ENCODE data around the gene SLC22A25.
"Not testable (repeated sequence)": the region's sequence is repeated elsewhere in the genome, so short reads cannot be mapped to it uniquely, and the experiment has no call there.

SLC22A25 gene

DNA sequence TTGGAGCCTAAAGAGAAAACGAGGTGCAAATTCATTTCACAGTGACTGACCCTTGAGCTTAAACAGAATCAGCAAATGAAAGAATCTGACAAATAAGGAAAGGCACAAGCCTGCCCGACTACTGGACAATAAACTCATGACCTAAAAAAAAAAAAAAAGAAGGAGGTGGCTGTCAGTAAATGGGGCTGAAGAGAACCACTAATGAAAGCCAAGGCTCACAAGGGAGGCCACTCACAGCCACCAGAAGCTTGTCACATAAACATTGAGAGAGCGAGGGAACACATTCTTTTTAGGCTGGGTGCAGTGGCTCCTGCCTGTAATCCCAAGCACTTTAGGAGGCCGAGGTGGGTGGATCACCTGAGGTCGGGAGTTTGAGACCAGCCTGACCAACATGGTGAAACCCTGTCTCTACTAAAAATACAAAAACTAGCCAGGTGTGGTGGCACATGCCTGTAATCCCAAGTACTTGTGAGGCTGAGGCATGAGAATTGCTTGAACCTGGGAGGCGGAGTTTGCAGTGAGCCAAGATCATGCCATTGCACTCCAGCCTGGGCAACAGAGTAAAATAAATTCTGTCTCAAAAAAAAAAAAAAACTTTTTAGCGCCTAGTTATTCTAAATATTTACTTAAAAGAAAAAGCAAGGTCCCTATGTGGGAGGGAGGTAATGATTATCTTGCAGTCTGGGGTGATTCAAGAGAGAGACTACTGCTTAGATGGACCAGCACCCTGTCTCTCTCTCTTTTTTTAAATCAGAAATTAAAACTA, 4.0 kb upstream of the SLC22A25 start:
- not testable (repeated sequence) for H2AK5ac ChIP-seq (ENCODE audit: low read length, severe bottlenecking); H3K27ac ChIP-seq (ENCODE audit: low read length, poor library complexity, severe bottlenecking); H3K9me3 ChIP-seq (ENCODE audit: control insufficient read depth, low read length); H3K18ac ChIP-seq (ENCODE audit: low read depth in 1 of 2, low read length in 2 of 2); H3K4me3 ChIP-seq (ENCODE audit: insufficient read depth in 1 of 2, low read depth in 1 of 2, low read length in 2 of 2); H3K9ac ChIP-seq (ENCODE audit: low read length); H2BK5ac ChIP-seq (ENCODE audit: low read depth, low read length, poor library complexity, severe bottlenecking); H3K79me1 ChIP-seq (replicated peaks; ENCODE audit: low read length, poor library complexity, severe bottlenecking); H3K4me1 ChIP-seq (ENCODE audit: control insufficient read depth, insufficient read depth, low read depth, low read length); H2BK15ac ChIP-seq (ENCODE audit: low read depth, poor library complexity, severe bottlenecking); H3K27me3 ChIP-seq (ENCODE audit: control insufficient read depth in 1 of 2, insufficient read depth in 1 of 2, low read length in 2 of 2); H4K8ac ChIP-seq (ENCODE audit: low read length); H4K91ac ChIP-seq (ENCODE audit: low read length); H2AFZ ChIP-seq (ENCODE audit: low read depth, low read length); H3K14ac ChIP-seq (ENCODE audit: low read length in 2 of 2); H3K4me2 ChIP-seq (ENCODE audit: low read length, poor library complexity, severe bottlenecking); DNase-seq; H3K23ac ChIP-seq (ENCODE audit: low read length in 2 of 2); H3K4ac ChIP-seq (ENCODE audit: low read depth in 1 of 2, low read length in 2 of 2); H3K36me3 ChIP-seq (ENCODE audit: control insufficient read depth in 1 of 2, insufficient read depth in 2 of 2, low read depth in 1 of 2, low read length in 2 of 2); H2BK120ac ChIP-seq (ENCODE audit: low read depth, low read length); H2BK12ac ChIP-seq (ENCODE audit: low read length in 2 of 2)
- 59% methylated on average over 2 of the region's 7 CpGs for WGBS

DNA sequence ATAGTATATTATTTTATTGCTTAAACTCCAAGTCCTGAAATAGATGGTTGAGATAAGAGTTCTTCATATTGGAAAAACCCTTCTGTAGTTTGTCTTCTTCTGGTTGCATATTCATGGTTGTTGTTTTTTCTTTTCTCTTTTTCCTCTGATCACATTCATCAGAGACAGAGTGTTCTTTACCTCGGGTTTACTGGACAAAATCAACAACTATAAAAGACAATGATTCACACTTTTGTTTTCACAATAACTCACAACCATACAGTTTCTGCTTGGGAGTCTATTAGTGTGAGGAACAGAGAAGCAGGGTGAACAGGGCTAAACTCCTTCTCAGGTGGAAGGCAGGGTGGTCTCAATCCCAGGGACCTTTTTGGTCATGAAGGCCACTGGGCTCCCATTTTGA, 2.6 kb upstream of the SLC22A25 start:
- H3K27me3 ChIP-seq (ENCODE audit: control insufficient read depth in 1 of 2, insufficient read depth in 1 of 2, low read length in 2 of 2) = no peaks in the 10 kb centered on the region
- H2AK5ac ChIP-seq (ENCODE audit: low read length, severe bottlenecking) = no peak overlapping the region
- no peak overlapping the region for H4K8ac ChIP-seq (ENCODE audit: low read length)
- H3K27ac ChIP-seq (ENCODE audit: low read length, poor library complexity, severe bottlenecking) = no peak overlapping the region
- H3K79me1 ChIP-seq (replicated peaks; ENCODE audit: low read length, poor library complexity, severe bottlenecking) = no peaks in the 10 kb centered on the region
- no peaks in the 10 kb centered on the region for H3K9me3 ChIP-seq (ENCODE audit: control insufficient read depth, low read length)
- H3K9ac ChIP-seq (ENCODE audit: low read length) = no peak overlapping the region
- no peaks in the 10 kb centered on the region for H3K36me3 ChIP-seq (ENCODE audit: control insufficient read depth in 1 of 2, insufficient read depth in 2 of 2, low read depth in 1 of 2, low read length in 2 of 2)
- H2BK120ac ChIP-seq (ENCODE audit: low read depth, low read length) = no peak overlapping the region
- no peaks in the 10 kb centered on the region for H3K4me1 ChIP-seq (ENCODE audit: control insufficient read depth, insufficient read depth, low read depth, low read length)
- no peak overlapping the region for H2BK15ac ChIP-seq (ENCODE audit: low read depth, poor library complexity, severe bottlenecking)
- no peak overlapping the region for H3K18ac ChIP-seq (ENCODE audit: low read depth in 1 of 2, low read length in 2 of 2)
- no peak overlapping the region for H2BK5ac ChIP-seq (ENCODE audit: low read depth, low read length, poor library complexity, severe bottlenecking)
- no peak overlapping the region for H3K4ac ChIP-seq (ENCODE audit: low read depth in 1 of 2, low read length in 2 of 2)
- H3K4me2 ChIP-seq (ENCODE audit: low read length, poor library complexity, severe bottlenecking) = no peak overlapping the region
- no peak overlapping the region for H3K14ac ChIP-seq (ENCODE audit: low read length in 2 of 2)
- H3K23ac ChIP-seq (ENCODE audit: low read length in 2 of 2) = no peak overlapping the region
- WGBS = 50% methylated on average over 1 of the region's 1 CpG
- H2AFZ ChIP-seq (ENCODE audit: low read depth, low read length) = no peak overlapping the region
- H2BK12ac ChIP-seq (ENCODE audit: low read length in 2 of 2) = no peak overlapping the region
- DNase-seq = no peak
- H4K91ac ChIP-seq (ENCODE audit: low read length) = no peak overlapping the region
- no peak overlapping the region for H3K4me3 ChIP-seq (ENCODE audit: insufficient read depth in 1 of 2, low read depth in 1 of 2, low read length in 2 of 2)

DNA sequence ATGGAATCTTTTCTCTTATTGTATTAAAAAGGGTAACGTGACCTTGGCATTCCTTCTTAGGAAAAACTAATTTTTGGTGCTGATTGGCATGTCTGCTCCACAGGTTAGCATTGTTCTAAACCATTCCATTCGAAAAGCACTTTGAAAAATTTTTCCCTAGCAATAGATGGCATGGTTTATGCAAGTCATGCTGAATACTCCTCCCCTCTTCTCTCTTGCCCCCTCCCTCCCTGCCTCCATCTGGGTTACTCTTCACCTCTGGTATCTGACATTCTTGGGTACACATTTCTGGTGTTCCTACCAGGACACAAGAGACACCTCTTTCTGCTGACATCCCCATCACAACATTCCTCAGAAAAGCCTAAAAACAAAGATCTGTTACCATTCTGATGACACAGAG, 1.5 kb upstream of the SLC22A25 start:
- Histone ChIP-seq H3K18ac (ENCODE audit: low read depth in 1 of 2, low read length in 2 of 2) (no peak overlapping the region), H3K4me3 (ENCODE audit: insufficient read depth in 1 of 2, low read depth in 1 of 2, low read length in 2 of 2) (no peak overlapping the region), H3K4me1 (ENCODE audit: control insufficient read depth, insufficient read depth, low read depth, low read length) (no peaks in the 10 kb centered on the region), H3K9me3 (ENCODE audit: control insufficient read depth, low read length) (no peaks in the 10 kb centered on the region), H3K27ac (ENCODE audit: low read length, poor library complexity, severe bottlenecking) (no peak overlapping the region), H2BK120ac (ENCODE audit: low read depth, low read length) (no peak overlapping the region), H2BK5ac (ENCODE audit: low read depth, low read length, poor library complexity, severe bottlenecking) (no peak overlapping the region), H2AFZ (ENCODE audit: low read depth, low read length) (no peak overlapping the region), H3K9ac (ENCODE audit: low read length) (no peak overlapping the region), H2BK15ac (ENCODE audit: low read depth, poor library complexity, severe bottlenecking) (no peak overlapping the region), H4K91ac (ENCODE audit: low read length) (no peak overlapping the region), H3K14ac (ENCODE audit: low read length in 2 of 2) (no peak overlapping the region), H3K4me2 (ENCODE audit: low read length, poor library complexity, severe bottlenecking) (no peak overlapping the region), H2BK12ac (ENCODE audit: low read length in 2 of 2) (no peak overlapping the region), H3K23ac (ENCODE audit: low read length in 2 of 2) (no peak overlapping the region), H2AK5ac (ENCODE audit: low read length, severe bottlenecking) (no peak overlapping the region), H3K79me1 (replicated peaks; ENCODE audit: low read length, poor library complexity, severe bottlenecking) (no peaks in the 10 kb centered on the region), H3K27me3 (ENCODE audit: control insufficient read depth in 1 of 2, insufficient read depth in 1 of 2, low read length in 2 of 2) (no peaks in the 10 kb centered on the region), H3K4ac (ENCODE audit: low read depth in 1 of 2, low read length in 2 of 2) (no peak overlapping the region), H3K36me3 (ENCODE audit: control insufficient read depth in 1 of 2, insufficient read depth in 2 of 2, low read depth in 1 of 2, low read length in 2 of 2) (no peaks in the 10 kb centered on the region), H4K8ac (ENCODE audit: low read length) (no peak overlapping the region)
- WGBS = 31% methylated on average over 2 of the region's 2 CpGs
- no peak for DNase-seq

DNA sequence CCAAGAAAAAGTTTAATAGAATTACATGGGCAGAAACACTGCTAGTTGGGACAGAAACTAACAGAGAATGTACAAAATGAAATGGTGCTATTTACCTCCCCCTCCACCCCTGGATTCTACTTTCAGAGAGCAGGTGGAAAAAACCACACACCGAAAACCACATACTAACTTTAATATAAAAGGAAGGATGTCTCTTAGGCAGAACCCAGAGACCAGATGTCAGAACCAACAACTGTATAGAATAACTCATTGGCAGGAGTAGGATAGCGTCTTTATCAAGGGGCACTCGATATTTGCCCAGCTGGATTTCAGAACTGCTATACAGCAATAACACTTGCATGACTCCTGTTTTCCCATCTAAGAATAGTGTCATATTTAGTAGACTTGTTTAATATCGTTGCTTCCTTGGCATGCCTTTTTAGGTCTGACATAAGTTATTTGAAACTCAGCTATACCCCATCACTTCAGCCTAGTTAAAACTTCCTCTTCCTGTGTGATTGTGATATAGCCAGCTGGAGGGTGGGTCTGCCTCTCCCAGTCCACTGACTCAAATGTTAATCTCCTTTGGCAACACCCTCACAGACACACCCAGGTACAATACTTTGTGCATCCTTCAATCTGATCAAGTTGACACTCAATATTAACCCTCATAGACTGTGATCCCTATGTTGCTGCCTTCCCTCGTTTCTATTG, 1.2 kb downstream of the SLC22A25 start:
- H3K18ac ChIP-seq (ENCODE audit: low read depth in 1 of 2, low read length in 2 of 2) = no peak overlapping the region
- no peak overlapping the region for H2BK15ac ChIP-seq (ENCODE audit: low read depth, poor library complexity, severe bottlenecking)
- no peaks in the 10 kb centered on the region for H3K4me1 ChIP-seq (ENCODE audit: control insufficient read depth, insufficient read depth, low read depth, low read length)
- no peak overlapping the region for H2BK5ac ChIP-seq (ENCODE audit: low read depth, low read length, poor library complexity, severe bottlenecking)
- no peaks in the 10 kb centered on the region for H3K79me1 ChIP-seq (replicated peaks; ENCODE audit: low read length, poor library complexity, severe bottlenecking)
- DNase-seq = no peak
- no peak overlapping the region for H3K9ac ChIP-seq (ENCODE audit: low read length)
- no peak overlapping the region for H4K91ac ChIP-seq (ENCODE audit: low read length)
- H2AK5ac ChIP-seq (ENCODE audit: low read length, severe bottlenecking) = no peak overlapping the region
- H3K4me2 ChIP-seq (ENCODE audit: low read length, poor library complexity, severe bottlenecking) = no peak overlapping the region
- H3K27me3 ChIP-seq (ENCODE audit: control insufficient read depth in 1 of 2, insufficient read depth in 1 of 2, low read length in 2 of 2) = no peaks in the 10 kb centered on the region
- no peak overlapping the region for H2BK12ac ChIP-seq (ENCODE audit: low read length in 2 of 2)
- H4K8ac ChIP-seq (ENCODE audit: low read length) = no peak overlapping the region
- H3K4ac ChIP-seq (ENCODE audit: low read depth in 1 of 2, low read length in 2 of 2) = no peak overlapping the region
- no peaks in the 10 kb centered on the region for H3K9me3 ChIP-seq (ENCODE audit: control insufficient read depth, low read length)
- WGBS = 67% methylated on average over 1 of the region's 5 CpGs
- H3K4me3 ChIP-seq (ENCODE audit: insufficient read depth in 1 of 2, low read depth in 1 of 2, low read length in 2 of 2) = no peak overlapping the region
- no peaks in the 10 kb centered on the region for H3K36me3 ChIP-seq (ENCODE audit: control insufficient read depth in 1 of 2, insufficient read depth in 2 of 2, low read depth in 1 of 2, low read length in 2 of 2)
- H2BK120ac ChIP-seq (ENCODE audit: low read depth, low read length) = no peak overlapping the region
- no peak overlapping the region for H3K27ac ChIP-seq (ENCODE audit: low read length, poor library complexity, severe bottlenecking)
- H2AFZ ChIP-seq (ENCODE audit: low read depth, low read length) = no peak overlapping the region
- no peak overlapping the region for H3K14ac ChIP-seq (ENCODE audit: low read length in 2 of 2)
- H3K23ac ChIP-seq (ENCODE audit: low read length in 2 of 2) = no peak overlapping the region
